Posterior vena cava (tissue), 2 donors: ENCODE measurements around the gene PWWP2B. TPM values are rescaled to one million over a fixed set of nuclear protein-coding genes. Genes with fewer than 3 reads are reported as not detected.

Experiments used
- DNase-seq: peaks from one replicate; pipeline ENCODE4 v3.0.0-alpha.2; 2020; ENCODE audit warnings: low spot score
- intact Hi-C, 2 donors: fragments of 100-400 bp; cut with DNase I; formaldehyde crosslinking; loops; one replicate each; pipeline versions ENCODE4 v1.14.1 to v1.14.2; 2022 to 2023
- total RNA-seq, 2 donors: library from RNA; stranded (reverse); fragmentation: NEBNext Ultra II Directional; extraction: Animal tissue kit (Norgen Biotek cat#: 25700); gene quantifications; one replicate each; pipeline ENCODE4 v1.2.1, GENCODE V29; 2021
- donor health status: DM: yes; HTN: yes; CAD: no.
- donor health status: DM: yes; HTN: yes; CAD: no.

The PWWP2B gene
- total RNA-seq, 2 donors from 2014 or later = 10.4 to 16.1 TPM

GRCh38 chr10:132399117-132400035 lies 2.4 kb downstream of the PWWP2B start:
- intact Hi-C loops = loop anchor here (5.0 to 10.0 kb wide), 2 partner anchors 48 to 235 kb away; no protein-coding TSS in a partner anchor
- no peak for DNase-seq

GRCh38 chr10:132400041-132400546 lies 3.1 kb downstream of the PWWP2B start:
- DNase-seq = no peak
- intact Hi-C loops = loop anchor here in 1 of 2 donors (5.0 kb wide), 1 partner anchor 47 kb away; no protein-coding TSS in a partner anchor

GRCh38 chr10:132400547-132401151 lies 3.6 kb downstream of the PWWP2B start:
- intact Hi-C loops = loop anchor here in 1 of 2 donors (5.0 kb wide), 1 partner anchor 47 kb away; no protein-coding TSS in a partner anchor
- DNase-seq = no peak

GRCh38 chr10:132401401-132402118 lies 4.6 kb downstream of the PWWP2B start:
- DNase-seq = no peak
- intact Hi-C loops = loop anchor here in 1 of 2 donors (5.0 kb wide), 1 partner anchor 46 kb away; no protein-coding TSS in a partner anchor

GRCh38 chr10:132402781-132403241 lies 5.8 kb downstream of the PWWP2B start:
- intact Hi-C loops = loop anchor here in 1 of 2 donors (5.0 kb wide), 1 partner anchor 44 kb away; no protein-coding TSS in a partner anchor
- no peak for DNase-seq

GRCh38 chr10:132403511-132404168 lies 6.6 kb downstream of the PWWP2B start:
- no peak for DNase-seq
- intact Hi-C loops = loop anchor here in 1 of 2 donors (5.0 kb wide), 1 partner anchor 44 kb away; no protein-coding TSS in a partner anchor

GRCh38 chr10:132404169-132404880 lies 7.3 kb downstream of the PWWP2B start:
- DNase-seq = no peak
- intact Hi-C loops = loop anchor here in 1 of 2 donors (5.0 kb wide), 1 partner anchor 43 kb away; no protein-coding TSS in a partner anchor

- intact Hi-C loops = loop anchor here in 1 of 2 donors (5.0 kb wide), 1 partner anchor 42 kb away; no protein-coding TSS in a partner anchor
Observed at GRCh38 chr10:132404911-132405462, 8.0 kb downstream of the PWWP2B start.

GRCh38 chr10:132405463-132405991 lies 8.5 kb downstream of the PWWP2B start:
- intact Hi-C loops = no loop called here
- DNase-seq = no peak

More at GRCh38 chr10:132404911-132405462, 8.0 kb downstream of the PWWP2B start:
- DNase-seq = no peak

GRCh38 chr10:132406181-132406580 lies 9.2 kb downstream of the PWWP2B start:
- intact Hi-C loops = no loop called here
- no peak for DNase-seq

GRCh38 chr10:132406750-132407149 lies 9.8 kb downstream of the PWWP2B start:
- no peak for DNase-seq
- intact Hi-C loops = no loop called here

GRCh38 chr10:132407243-132407746 lies 10.3 kb downstream of the PWWP2B start:
- no peak for DNase-seq
- intact Hi-C loops = no loop called here

GRCh38 chr10:132407846-132408278 lies 10.9 kb downstream of the PWWP2B start:
- no peak for DNase-seq
- intact Hi-C loops = no loop called here

- intact Hi-C loops = no loop called here
- DNase-seq = no peak
Observed at GRCh38 chr10:132408367-132408781, 11.4 kb downstream of the PWWP2B start.

- no peak for DNase-seq
- intact Hi-C loops = no loop called here
Observed at GRCh38 chr10:132408823-132409666, 12.0 kb downstream of the PWWP2B start.

GRCh38 chr10:132409667-132410028 lies 12.6 kb downstream of the PWWP2B start:
- intact Hi-C loops = no loop called here
- DNase-seq = no peak
